Skeletal muscle cell (primary cell): Measurements from ENCODE around the gene TARS1.
"Not testable (repeated sequence)": the region's sequence is repeated elsewhere in the genome, so short reads cannot be mapped to it uniquely, and the experiment has no call there.

Experiments used
- DNase-seq: peaks from one replicate; pipeline ENCODE4 v3.0.0-alpha.2; 2010; ENCODE audit warnings: low read depth
- H3K4me3 ChIP-seq: 2 replicates; pipeline ENCODE4 v1.5.1; 2011; ENCODE audit warnings: low read depth, mild to moderate bottlenecking, control low read depth, low read length, moderate library complexity

TARS1 gene

GRCh38 chr5:33477816-33478215 is 37.1 kb downstream of the TARS1 start:
- no peak overlapping the region for H3K4me3 ChIP-seq
- DNase-seq: no peak

GRCh38 chr5:33479311-33479710 is 38.5 kb downstream of the TARS1 start:
- no peak overlapping the region for H3K4me3 ChIP-seq
- DNase-seq: no peak

DNA sequence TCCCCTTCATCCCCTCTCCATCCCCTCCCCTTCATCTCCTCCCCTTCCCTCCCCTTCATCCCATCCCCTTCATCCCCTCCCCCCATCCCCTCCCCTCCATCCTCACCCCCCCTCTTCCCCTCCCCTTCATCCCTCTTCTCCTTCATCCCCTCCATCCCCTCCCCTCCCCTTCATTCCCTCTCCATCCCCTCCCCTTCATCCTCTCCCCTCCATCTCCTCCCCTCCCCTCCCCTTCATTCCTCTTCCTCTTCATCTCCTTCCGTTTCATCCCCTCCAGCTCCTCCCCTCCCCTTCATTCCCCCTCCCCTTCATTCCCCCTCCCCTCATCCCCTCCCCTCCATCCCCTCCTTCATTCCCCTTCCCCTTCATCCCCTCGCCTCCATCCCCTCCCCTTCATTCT is 40.1 kb downstream of the TARS1 start:
- no peak for DNase-seq
- H3K4me3 ChIP-seq: no peak overlapping the region

DNA sequence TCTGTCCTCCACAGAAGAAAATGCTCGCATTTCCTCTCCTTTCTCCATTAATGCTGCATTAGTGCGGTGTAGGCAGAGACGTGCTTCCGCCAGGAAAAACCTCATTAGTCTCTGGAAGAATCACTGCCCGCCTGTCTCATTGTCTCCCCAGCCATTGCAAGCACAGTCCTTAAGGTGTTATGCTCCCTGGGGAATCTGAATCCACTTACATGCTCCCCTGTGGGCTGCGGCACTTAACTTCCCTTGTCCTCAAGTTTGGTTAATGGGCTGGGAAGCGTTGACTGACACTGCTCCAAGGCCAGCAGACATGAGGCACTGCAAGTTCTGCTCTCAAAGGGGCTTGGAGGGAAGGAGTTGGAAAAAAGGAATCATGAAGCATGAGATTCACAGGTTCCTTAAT is 41.6 kb downstream of the TARS1 start:
- H3K4me3 ChIP-seq: no peak overlapping the region
- no peak for DNase-seq

GRCh38 chr5:33487236-33487635 is 46.5 kb downstream of the TARS1 start:
- no peak for DNase-seq
- no peak overlapping the region for H3K4me3 ChIP-seq

- DNase-seq: no peak
- no peak overlapping the region for H3K4me3 ChIP-seq
These were observed 48.0 kb downstream of the TARS1 start for GRCh38 chr5:33488558-33489355.

- H3K4me3 ChIP-seq: no peak overlapping the region
- no peak for DNase-seq
These were observed 48.8 kb downstream of the TARS1 start for GRCh38 chr5:33489481-33490067.

- no peak for DNase-seq
- H3K4me3 ChIP-seq: no peak overlapping the region
These were observed 49.4 kb downstream of the TARS1 start for GRCh38 chr5:33490071-33490665.

- DNase-seq: no peak
- H3K4me3 ChIP-seq: no peak overlapping the region
These were observed 51.2 kb downstream of the TARS1 start for GRCh38 chr5:33491941-33492340.

DNA sequence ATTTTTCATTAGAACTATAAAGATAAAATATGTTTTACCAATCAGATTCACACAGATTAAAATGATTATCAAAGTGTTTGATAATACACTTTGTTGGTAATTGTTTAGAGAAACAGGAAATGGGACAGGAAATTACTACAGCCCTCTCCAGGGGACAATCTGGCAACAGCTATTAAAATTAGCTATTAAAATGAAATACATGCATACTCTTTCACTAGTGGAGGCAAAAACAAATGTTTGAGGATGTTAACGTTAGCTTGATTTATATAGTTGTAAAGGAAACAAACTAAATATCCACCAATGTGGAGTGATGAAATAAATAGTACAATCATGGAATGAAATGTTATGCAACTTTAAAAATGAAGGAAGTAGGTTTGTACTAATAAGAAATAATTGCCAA is 53.7 kb downstream of the TARS1 start:
- DNase-seq: no peak

GRCh38 chr5:33501260-33501659 is 60.5 kb downstream of the TARS1 start:
- no peak for DNase-seq

More for the DNA sequence above, 53.7 kb downstream of the TARS1 start:
- H3K4me3 ChIP-seq: no peak overlapping the region

GRCh38 chr5:33501899-33502298 is 61.1 kb downstream of the TARS1 start:
- DNase-seq: no peak
- no peak overlapping the region for H3K4me3 ChIP-seq

More at GRCh38 chr5:33501260-33501659, 60.5 kb downstream of the TARS1 start:
- no peak overlapping the region for H3K4me3 ChIP-seq

- no peak for DNase-seq
These were observed 63.8 kb downstream of the TARS1 start for GRCh38 chr5:33504570-33504969.

GRCh38 chr5:33507426-33507825 is 66.7 kb downstream of the TARS1 start:
- no peak for DNase-seq
- no peak overlapping the region for H3K4me3 ChIP-seq

More at GRCh38 chr5:33504570-33504969, 63.8 kb downstream of the TARS1 start:
- H3K4me3 ChIP-seq: no peak overlapping the region

DNA sequence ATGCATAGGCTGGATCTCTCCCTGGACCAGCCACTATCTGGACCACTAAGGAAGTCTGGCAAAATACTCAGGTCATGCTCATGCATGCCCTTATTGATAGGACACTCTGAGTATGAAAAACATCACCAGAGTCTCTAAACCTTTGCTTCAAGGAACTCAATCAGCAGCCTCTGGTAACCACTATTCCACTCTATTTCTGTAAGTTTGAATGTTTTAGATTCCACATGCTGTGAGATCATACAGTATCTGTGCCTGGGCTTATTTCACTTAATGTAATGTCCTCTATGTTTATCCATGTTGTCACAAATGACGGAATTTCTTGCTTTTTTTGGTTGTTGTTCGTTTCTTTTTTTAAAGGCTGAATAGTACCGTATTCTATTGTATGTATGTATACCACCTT is 68.3 kb downstream of the TARS1 start:
- no peak overlapping the region for H3K4me3 ChIP-seq
- no peak for DNase-seq

GRCh38 chr5:33513462-33514185 is 72.9 kb downstream of the TARS1 start:
- no peak for DNase-seq
- H3K4me3 ChIP-seq: no peak overlapping the region

DNA sequence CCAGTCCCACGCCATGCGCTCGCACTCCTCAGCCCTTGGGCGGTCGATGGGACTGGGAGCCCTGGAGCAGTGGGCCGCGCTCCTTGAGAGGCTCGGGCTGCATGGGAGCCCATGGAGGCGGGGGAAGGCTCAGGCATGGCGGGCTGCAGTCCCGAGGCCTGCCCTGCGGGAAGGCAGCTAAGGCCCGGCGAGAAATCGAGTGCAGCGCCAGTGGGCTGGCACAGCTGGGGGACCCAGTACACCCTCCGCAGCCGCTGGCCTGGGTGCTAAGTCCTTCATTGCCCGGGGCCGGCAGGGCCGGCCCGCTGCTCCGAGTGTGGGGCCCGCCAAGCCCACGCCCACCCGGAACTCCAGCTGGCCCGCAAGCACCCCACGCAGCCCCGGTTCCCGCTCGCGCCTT is 74.6 kb downstream of the TARS1 start:
- H3K4me3 ChIP-seq, DNase-seq: not testable (repeated sequence)

DNA sequence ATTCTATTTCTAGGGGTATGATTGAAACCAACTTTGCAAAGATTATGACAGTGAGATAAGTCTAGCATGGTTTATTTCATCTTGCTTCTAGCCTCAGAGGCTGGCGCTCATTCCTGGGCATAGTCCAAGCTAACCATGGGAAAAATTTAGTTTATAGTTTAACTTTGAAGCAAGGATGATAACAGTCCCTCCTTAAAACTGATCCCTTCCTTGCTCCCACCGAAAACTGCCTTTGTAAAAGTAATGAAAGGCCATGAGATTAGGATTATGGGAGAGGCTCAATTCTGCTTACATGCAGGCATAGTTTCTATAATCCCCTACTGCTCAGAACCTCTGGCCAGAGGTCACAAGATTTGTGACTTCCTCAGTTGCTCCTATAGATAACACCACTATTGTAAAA is 75.7 kb downstream of the TARS1 start:
- H3K4me3 ChIP-seq: no peak overlapping the region
- no peak for DNase-seq
